Measurements from ENCODE around the gene MEA1. TPM values are rescaled to one million over a fixed set of nuclear protein-coding genes. Genes with fewer than 3 reads are reported as not detected.

The MEA1 gene
- total and polyA plus RNA-seq, 10 of the 15 experiments (the other 5 are each of a cell fraction or from before 2014, with no cell fraction given): 59.1 to 148 (median 96.4) TPM

DNA sequence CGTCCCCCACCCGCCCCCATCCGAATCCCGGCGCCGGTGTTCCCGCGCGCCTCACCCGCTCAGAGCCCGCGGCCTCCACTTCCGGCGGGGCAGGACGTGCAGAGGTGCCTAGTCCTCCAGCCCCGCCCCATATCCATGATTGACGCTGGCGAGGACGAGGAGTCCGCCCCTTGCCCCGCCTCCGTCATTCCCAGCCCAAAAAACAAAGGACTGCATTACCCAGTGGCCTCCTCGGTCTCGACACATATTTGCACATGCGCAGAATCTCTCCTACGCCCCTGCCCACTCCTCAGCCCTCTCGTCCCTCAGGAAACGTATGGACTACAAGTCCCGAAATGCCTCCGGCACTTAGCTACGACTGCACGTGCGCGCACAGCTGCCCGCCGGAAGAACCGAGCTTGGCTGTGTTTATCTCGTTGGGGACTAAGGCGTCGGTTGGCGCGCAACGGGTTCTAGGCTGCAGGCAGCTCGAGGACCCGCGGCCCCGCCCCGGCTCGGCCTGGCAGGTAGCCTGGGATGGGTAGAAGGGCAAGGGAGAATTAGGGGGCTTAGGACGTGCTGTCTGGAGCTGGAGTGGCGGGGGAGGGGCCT lies at the start of gene MEA1, which contains the start of gene KLHDC3 (continued):
- TF ChIP-seq ZNF622 (IDR thresholded peaks at IDR 0.05): no peak
- TF ChIP-seq, protein P1, sequence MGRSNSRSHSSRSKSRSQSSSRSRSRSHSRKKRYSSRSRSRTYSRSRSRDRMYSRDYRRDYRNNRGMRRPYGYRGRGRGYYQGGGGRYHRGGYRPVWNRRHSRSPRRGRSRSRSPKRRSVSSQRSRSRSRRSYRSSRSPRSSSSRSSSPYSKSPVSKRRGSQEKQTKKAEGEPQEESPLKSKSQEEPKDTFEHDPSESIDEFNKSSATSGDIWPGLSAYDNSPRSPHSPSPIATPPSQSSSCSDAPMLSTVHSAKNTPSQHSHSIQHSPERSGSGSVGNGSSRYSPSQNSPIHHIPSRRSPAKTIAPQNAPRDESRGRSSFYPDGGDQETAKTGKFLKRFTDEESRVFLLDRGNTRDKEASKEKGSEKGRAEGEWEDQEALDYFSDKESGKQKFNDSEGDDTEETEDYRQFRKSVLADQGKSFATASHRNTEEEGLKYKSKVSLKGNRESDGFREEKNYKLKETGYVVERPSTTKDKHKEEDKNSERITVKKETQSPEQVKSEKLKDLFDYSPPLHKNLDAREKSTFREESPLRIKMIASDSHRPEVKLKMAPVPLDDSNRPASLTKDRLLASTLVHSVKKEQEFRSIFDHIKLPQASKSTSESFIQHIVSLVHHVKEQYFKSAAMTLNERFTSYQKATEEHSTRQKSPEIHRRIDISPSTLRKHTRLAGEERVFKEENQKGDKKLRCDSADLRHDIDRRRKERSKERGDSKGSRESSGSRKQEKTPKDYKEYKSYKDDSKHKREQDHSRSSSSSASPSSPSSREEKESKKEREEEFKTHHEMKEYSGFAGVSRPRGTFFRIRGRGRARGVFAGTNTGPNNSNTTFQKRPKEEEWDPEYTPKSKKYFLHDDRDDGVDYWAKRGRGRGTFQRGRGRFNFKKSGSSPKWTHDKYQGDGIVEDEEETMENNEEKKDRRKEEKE (IDR thresholded peaks at IDR 0.05): no peak
- no peak for TF ChIP-seq SMARCA5 (IDR thresholded peaks at IDR 0.05)
- TF ChIP-seq, protein P2, sequence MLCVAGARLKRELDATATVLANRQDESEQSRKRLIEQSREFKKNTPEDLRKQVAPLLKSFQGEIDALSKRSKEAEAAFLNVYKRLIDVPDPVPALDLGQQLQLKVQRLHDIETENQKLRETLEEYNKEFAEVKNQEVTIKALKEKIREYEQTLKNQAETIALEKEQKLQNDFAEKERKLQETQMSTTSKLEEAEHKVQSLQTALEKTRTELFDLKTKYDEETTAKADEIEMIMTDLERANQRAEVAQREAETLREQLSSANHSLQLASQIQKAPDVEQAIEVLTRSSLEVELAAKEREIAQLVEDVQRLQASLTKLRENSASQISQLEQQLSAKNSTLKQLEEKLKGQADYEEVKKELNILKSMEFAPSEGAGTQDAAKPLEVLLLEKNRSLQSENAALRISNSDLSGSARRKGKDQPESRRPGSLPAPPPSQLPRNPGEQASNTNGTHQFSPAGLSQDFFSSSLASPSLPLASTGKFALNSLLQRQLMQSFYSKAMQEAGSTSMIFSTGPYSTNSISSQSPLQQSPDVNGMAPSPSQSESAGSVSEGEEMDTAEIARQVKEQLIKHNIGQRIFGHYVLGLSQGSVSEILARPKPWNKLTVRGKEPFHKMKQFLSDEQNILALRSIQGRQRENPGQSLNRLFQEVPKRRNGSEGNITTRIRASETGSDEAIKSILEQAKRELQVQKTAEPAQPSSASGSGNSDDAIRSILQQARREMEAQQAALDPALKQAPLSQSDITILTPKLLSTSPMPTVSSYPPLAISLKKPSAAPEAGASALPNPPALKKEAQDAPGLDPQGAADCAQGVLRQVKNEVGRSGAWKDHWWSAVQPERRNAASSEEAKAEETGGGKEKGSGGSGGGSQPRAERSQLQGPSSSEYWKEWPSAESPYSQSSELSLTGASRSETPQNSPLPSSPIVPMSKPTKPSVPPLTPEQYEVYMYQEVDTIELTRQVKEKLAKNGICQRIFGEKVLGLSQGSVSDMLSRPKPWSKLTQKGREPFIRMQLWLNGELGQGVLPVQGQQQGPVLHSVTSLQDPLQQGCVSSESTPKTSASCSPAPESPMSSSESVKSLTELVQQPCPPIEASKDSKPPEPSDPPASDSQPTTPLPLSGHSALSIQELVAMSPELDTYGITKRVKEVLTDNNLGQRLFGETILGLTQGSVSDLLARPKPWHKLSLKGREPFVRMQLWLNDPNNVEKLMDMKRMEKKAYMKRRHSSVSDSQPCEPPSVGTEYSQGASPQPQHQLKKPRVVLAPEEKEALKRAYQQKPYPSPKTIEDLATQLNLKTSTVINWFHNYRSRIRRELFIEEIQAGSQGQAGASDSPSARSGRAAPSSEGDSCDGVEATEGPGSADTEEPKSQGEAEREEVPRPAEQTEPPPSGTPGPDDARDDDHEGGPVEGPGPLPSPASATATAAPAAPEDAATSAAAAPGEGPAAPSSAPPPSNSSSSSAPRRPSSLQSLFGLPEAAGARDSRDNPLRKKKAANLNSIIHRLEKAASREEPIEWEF (IDR thresholded peaks at IDR 0.05; ENCODE audit: insufficient replicate concordance, low read depth, low read length): no peak
- no peak for TF ChIP-seq RBBP5 (conservative IDR thresholded peaks at IDR 0.05)
- no peak for TF ChIP-seq TCF7 (IDR thresholded peaks at IDR 0.05; ENCODE audit: borderline replicate concordance)
- no peak for TF ChIP-seq EED (IDR thresholded peaks at IDR 0.05; ENCODE audit: low read depth)
- TF ChIP-seq YBX1 (IDR thresholded peaks at IDR 0.05): no peak
- TF ChIP-seq RAD51 (IDR thresholded peaks at IDR 0.05): peak; percentile 38; the same call in 1 of the 2 replicates
- TF ChIP-seq ZNF207 (IDR thresholded peaks at IDR 0.05; ENCODE audit: borderline replicate concordance): no peak
- no peak for TF ChIP-seq JUND (IDR thresholded peaks at IDR 0.05; ENCODE audit: low read depth, low read length)
- TF ChIP-seq SPI1 (IDR thresholded peaks at IDR 0.05; ENCODE audit: borderline replicate concordance, insufficient read depth, low read depth, low read length): no peak
- TF ChIP-seq KDM1A (IDR thresholded peaks at IDR 0.05; ENCODE audit: borderline replicate concordance): no peak
- no peak for TF ChIP-seq ZSCAN29 (IDR thresholded peaks at IDR 0.05)
- TF ChIP-seq, protein P3, sequence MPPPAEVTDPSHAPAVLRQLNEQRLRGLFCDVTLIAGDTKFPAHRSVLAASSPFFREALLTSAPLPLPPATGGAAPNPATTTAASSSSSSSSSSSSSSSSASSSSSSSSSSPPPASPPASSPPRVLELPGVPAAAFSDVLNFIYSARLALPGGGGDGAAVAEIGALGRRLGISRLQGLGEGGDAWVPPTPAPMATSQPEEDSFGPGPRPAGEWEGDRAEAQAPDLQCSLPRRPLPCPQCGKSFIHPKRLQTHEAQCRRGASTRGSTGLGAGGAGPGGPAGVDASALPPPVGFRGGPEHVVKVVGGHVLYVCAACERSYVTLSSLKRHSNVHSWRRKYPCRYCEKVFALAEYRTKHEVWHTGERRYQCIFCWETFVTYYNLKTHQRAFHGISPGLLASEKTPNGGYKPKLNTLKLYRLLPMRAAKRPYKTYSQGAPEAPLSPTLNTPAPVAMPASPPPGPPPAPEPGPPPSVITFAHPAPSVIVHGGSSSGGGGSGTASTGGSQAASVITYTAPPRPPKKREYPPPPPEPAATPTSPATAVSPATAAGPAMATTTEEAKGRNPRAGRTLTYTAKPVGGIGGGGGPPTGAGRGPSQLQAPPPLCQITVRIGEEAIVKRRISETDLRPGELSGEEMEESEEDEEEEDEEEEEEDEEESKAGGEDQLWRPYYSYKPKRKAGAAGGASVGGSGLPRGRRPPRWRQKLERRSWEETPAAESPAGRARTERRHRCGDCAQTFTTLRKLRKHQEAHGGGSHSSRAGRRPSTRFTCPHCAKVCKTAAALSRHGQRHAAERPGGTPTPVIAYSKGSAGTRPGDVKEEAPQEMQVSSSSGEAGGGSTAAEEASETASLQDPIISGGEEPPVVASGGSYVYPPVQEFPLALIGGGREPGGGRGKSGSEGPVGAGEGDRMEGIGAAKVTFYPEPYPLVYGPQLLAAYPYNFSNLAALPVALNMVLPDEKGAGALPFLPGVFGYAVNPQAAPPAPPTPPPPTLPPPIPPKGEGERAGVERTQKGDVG (CRISPR knock-in tag; IDR thresholded peaks at IDR 0.05): no peak
